Stimulated activated CD4-positive, alpha-beta T cell treated with anti-CD3 and anti-CD28 coated beads, Interleukin-1b, Interleukin-23, amount 100 ng/mL, for 4 hours (primary cell): ENCODE data around the gene DTX2.
A peak's percentile ranks its signal among the peaks of the same experiment; 100 is the strongest.
"Not testable (repeated sequence)": the region's sequence is repeated elsewhere in the genome, so short reads cannot be mapped to it uniquely, and the experiment has no call there.

Experiments
- DNase-seq, 2 donors: peaks; one replicate each; pipeline ENCODE4 v3.0.0-alpha.2; 2020; ENCODE audit warnings: low read depth in 2 of 2

DTX2 gene

DNA sequence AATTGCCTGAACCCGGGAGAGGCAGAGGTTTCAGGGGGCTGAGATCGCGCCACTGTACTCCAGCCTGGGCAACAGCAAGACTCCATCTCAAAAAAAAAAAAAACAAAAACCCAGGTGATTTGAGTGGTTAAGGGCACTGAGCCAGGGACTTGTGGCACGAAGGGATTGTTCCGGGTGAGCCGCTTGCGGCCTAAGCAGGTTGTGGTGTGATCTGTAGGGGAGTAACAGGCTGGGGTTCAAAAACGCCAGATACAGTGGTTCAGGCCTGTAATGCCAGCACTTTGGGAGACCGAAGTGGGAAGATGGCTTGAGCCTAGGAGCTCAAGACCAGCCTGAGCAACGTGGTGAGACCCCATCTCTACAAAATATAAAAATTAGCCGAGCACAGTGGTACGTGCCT lies 17.7 kb upstream of the DTX2 start:
- not testable (repeated sequence) for DNase-seq

DNA sequence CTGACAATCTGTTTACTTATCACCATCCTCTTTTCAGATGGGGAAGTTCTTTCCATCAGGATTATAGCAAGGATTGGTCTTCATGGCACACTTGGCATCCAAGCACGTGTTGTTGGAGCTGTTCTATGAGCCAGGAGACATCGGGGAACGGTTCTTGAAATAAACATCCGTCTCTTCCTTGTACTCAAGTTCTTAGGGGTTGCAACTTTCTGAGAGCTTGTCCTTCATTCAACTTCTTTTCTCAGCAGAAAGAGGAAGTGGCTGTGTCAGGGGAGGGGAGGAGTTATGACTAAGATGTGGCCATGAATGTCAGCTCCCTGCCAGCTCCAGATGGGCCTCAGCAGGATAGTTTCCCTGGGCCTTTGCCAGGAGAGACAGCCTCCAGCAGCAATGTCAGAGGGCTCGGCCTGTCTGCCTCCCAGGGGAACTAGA lies 15.9 kb upstream of the DTX2 start:
- not testable (repeated sequence) for DNase-seq

DNA sequence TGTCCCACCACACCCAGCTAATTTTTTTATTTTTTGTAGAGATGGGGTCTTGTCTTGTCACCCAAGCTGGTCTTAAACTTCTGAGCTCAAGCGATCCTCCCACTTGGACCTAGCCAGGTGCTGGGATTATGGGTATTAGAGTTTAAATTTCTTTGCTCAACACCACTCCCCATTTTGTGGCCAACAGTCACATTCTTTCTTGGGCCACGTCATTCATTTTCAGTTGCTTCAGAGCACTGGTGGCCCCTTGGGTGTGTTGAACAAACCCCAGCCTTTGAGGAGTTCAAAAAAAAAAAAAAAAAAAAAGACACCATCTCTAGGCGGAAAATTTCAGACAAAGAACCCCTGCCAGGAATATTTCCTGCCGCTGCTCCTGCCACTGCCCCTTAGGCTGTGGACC lies 4.5 kb upstream of the DTX2 start:
- DNase-seq: not testable (repeated sequence)

DNA sequence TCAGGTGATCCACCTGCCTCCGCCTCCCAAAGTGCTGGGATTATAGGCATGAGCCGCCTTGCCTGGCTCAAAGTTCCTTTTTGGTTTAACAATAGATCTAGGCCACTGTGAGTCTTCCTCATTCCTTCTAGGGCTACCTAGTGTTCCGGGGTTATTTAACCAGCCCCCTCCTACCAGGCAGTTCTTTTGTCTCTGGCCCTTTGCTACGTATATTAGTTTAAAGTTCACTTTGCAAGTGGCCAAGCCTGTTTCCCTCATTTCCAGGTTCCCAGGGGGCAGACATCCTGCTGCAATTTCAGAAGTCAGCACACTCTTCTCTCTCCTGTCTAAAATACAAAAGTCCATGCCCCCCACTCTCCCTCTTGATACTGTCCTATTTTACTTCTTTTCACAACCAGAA lies 3.0 kb upstream of the DTX2 start:
- not testable (repeated sequence) for DNase-seq

DNA sequence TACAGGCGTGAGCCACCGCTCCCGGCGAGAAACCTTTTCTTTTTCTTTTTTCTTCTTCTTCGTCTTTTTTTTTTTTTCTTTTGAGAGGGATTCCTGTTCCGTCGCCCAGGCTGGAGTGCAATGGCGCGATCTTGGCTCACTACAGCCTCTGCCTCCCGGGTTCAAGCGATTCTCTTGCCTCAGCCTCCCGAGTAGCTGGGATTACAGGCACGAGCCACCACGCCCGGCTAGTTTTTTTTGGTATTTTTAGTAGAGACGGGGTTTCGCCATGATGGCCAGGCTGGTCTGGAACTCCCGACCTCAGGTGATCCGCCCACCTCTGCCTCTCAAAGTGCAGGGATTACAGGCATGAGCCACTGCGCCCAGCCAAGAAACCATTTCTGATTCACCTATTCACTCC lies 742 bp upstream of the DTX2 start:
- DNase-seq: not testable (repeated sequence)

DNA sequence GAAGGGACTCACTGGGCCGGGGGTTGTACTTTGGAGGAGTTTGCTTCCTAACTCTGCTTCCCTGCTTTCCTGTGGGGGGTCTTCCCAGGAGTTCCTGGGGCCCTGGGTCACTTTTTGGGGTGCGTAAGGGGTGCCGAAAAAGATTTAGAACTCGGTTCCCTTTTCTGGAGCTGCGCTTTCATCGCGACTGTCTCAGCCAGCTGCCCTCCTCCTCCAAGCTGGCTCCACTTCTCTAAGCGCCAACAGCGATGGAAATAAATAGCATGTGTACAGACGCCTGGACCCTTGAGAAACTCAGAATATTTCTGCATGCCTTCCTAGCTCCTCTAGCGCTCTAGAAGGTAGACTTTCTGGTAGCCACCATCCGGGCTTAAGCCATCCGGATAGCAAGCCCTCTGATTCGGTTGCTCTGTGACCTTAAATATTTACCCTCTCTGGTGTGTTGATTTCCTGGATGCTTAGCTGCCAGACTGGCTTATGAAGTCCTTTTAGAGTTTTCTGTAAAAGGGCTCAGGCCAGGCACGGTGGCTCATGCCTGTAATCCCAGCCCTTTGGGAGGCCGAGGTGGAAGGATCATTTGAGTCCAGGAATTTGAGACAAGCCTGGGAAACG lies 868 bp downstream of the DTX2 start:
- DNase-seq: not testable (repeated sequence)

DNA sequence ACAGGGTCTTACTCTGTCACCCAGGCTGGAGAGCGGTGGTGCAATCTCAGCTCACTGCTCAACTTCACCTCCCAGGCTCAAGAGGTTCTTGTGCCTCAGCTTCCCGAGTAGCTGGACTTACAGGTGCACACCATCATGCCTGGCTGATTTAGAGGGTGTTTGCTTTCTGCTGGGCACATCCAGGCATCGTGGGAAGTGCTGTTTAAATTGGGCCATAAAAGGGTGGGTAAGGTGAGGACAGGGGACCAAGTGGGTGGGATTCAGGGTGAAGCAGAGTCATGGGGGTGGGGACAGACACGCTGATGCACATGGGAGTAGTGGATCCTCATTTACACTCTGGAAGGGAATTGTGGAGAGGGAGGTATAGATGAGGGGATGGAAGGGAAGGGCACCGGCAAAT lies 3.5 kb downstream of the DTX2 start:
- DNase-seq: not testable (repeated sequence)

DNA sequence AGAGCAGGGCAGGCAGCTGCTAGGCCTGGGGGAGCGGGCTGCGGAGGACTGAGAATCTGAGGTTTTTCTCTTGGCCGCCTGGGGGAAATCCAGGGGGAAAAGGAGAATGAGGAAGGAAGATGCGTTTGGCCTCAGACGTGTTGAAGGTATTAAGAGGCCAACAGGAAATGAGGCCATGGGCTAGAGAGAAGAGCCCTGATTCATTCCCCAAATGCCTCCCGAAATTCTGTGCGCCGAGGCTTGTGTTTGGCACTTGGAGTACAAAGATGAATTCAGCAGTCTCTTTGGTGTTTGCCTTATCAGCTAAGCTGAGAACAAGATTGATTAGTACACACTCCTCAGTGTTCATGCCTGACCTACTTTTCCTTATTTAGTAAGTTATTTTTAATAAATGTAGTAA lies 4.4 kb downstream of the DTX2 start:
- not testable (repeated sequence) for DNase-seq

DNA sequence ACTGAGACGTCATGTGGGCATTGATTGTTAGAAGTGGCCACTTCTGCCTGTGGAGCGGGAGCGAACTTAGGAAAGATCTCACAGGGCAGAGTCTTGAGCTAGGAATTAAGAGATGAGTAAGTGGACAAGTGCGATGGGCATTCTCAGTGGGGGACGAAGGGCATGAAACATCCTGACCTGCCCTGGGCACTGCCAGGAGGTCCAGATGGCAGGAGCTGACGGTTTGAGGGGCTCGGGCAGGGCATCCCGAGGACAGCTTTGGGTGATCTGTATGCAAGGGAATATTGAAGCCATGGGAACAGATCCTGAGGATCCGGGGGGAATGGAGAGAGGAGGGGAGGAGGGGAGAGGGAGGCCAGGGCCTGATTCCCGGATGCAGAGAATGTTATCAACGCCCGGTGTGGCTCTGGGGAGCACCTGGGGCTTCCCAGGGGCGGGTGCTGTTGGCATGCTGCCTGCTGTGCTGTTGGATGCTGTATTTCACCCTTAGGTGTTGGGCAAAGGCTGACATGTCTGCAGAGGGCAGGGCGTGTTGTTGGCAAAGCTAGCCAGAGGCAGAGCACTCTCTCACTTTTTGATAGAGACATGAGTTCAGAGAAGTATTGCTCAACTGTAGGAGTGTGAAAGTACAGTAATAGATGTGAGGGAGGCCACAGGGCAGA lies 6.4 kb downstream of the DTX2 start:
- DNase-seq: not testable (repeated sequence)

DNA sequence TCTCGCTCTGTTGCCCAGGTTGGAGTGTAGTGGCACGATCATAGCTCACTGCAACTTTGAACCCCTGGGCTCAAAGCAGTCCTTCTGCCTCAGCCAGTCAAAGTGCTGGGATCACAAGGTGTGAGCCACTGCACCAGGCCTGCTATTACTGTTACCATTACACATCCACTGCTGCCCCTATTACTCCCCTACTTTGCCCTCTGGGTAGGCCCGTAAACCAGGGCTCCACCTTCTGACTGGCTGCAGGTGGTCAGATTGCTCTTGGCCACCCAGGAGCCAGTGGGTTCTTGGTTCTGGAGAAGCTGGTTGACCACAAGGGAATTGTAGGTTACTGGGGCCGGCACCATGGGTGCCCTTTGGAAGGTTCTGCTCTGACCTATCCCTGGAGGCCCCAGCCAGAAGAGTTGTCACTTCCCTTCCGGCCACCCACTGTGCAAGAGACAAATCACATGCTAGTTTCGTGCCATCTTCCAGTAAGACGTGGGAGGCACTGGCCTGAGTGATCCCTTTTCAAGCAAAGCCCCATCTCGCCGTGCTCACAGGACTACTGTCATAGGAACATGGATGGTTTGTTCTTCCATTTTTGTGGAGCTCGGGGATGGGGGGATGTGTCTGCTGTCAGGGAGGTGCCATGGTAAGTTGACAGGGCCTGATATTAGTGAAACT lies 10.2 kb downstream of the DTX2 start:
- not testable (repeated sequence) for DNase-seq

DNA sequence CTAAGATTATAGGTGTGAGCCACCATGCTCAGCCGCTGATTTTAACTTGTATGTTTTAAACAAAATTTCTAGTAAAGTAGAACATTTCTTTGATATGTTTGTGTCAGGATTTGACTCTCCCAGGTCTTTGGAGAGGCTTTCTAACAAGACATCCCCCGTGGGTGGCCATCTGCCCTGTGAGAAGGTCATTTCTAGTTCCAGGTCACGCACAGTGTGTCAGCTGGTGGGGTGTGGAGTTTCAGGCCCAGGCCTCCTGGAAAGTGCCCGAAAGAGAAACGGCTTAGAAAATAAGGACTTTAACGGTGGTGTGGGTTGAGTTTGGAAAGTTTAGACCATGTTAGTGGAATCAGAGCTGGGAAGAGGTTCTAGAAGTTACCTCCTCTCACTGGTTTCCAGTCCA lies 11.6 kb downstream of the DTX2 start:
- not testable (repeated sequence) for DNase-seq

DNA sequence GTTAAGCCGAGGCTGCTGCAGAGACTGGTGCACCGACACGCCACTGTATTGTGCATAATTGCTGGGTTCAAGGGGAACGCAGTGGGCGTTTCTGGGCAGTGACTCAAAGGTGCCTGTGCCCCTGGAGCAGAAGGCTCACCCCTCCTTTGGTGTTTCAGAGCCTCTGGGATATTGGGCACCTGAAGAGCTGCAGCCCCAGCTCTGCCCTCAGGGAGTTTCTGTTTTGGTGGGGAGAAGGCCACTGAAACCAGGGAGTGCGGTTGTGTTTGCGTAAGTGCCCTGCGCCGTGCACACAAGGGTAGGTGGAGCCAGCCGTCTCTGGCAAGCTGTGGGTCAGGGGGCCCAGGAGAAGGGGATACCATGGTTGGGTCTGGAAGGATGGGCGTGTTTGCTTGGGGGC lies 14.8 kb downstream of the DTX2 start:
- not testable (repeated sequence) for DNase-seq

DNA sequence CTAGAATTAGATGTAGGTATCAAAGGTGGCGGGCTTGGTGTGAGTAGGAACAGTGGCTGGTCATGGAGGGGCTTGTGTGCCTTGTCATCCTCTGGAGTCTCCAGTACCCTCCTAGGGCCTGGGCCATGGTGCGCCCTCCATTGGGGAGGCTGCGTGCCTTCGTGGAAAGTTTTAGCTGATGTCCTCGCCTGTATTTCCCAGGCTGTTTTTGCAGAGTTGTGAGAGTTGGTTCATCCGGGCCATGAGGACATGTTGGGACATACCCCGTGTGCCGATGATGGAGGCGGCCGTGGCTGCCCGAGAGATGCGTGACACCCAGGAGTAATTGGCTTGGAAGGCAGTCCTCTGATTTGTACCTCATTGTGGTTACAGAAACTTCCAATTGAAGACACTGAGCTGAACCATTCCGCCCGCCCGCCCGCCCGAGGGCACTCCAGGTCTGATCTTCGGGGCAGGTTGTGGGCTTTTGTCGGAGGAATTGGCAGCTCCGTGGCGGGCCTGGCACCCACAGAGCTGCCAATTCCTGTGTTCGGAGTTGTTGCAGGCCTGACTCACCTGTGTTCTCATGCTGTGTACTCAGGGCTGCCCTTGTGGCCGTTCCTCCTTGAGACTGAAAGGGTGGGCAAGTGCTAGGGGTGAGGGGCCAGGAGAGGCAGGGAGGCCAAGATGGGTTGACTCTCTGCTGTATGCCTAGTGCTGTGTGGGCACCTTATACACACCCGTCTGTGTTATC lies 15.4 kb downstream of the DTX2 start:
- DNase-seq: not testable (repeated sequence)

DNA sequence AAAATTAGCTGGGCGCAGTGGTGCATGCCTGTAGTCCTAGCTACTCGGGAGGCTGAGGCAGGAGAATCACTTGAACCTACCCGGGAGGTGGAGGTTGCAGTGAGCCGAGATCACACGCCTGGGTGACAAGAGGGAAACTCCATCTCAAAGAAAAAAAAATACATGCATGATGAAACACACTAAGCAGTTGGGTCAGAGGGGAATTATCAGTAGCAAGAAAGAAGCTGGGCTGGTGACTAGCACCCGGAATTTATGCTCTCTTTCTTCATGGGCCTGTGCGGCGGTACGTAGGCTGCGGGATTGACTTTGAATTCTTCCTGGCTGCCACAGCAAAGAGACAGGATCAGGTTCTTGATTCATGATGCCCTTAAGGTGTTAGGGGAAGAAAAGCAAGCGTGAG lies 18.1 kb downstream of the DTX2 start:
- not testable (repeated sequence) for DNase-seq

DNA sequence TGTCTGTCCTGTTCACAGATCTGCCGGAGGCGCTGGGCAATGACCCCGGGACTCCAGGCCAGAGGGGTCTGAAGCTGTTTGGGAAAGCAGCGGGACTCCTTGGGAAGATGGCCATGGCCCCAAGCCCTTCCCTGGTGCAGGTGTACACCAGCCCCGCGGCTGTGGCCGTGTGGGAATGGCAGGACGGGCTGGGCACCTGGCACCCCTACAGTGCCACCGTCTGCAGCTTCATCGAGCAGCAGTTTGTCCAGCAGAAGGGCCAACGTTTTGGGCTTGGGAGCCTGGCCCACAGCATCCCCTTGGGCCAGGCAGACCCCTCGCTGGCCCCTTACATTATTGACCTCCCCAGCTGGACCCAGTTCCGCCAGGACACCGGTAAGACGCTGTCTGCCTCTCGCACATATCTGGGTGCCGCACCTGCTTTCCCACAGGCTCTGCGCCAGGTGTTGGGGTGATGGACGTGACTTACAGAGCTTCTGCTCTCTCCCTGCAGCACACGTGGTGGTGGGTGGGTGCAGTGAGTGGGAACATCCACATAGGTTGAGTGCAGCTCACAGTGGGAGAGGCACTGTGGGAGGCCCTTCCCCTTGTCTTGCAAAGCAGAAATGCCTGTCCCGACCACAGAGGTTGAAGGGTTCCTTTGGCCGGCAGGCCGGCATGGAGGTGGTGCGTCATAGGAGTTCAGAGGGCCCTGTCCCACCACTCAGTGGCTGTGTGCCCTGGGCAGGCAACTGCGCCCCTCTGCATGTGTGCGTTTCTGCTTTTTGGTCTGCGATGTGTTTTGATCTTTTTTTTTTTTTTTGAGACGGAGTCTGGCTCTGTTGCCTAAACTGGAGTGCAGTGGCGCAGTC lies 19.1 kb downstream of the DTX2 start:
- not testable (repeated sequence) for DNase-seq

DNA sequence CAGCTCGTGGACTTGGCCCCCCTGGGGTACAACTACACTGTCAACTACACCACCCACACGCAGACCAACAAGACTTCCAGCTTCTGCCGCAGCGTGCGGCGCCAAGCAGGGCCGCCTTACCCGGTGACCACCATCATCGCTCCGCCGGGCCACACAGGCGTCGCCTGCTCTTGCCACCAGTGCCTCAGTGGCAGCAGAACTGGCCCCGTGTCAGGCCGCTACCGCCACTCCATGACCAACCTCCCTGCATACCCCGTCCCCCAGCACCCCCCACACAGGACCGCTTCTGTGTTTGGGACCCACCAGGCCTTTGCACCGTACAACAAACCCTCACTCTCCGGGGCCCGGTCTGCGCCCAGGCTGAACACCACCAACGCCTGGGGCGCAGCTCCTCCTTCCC lies 21.2 kb downstream of the DTX2 start:
- not testable (repeated sequence) for DNase-seq

DNA sequence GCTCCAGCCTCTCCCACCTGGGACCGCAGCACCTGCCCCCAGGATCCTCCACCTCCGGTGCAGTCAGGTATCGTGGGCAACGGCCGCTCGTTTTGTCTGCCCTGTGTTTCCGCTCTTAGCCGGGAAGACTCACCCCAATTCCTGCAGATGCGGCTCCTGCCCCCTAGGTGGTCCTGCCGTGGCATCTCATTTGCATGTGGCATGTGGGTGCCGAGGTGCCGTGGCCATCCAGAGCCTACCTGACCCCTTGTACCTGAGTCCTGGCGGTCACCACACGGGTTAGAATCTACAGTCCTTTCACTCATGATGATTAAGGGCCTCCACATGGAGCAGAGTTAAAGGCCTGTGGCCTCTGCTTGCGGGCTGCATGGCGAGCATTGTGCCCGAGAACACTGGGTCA lies 21.6 kb downstream of the DTX2 start:
- not testable (repeated sequence) for DNase-seq

DNA sequence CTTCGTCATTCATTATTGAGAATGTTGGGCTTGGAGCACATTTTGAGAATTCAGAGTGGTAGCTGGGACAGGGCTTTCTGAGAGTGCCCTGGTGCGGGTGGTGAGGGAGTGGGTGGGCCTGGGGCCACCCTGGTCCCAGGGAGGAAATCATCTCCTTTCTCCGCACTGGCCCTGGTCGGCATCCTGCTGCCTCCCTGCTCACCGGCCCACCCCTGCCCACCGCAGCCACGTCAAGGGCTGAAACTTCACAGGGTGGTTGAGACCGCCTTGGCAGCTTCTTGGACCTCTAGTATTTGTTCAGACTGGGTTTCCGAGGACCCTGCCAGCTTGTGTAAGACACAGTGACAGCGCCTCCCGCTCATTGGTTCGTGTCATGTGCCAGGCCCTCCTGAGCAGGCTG lies 22.9 kb downstream of the DTX2 start:
- not testable (repeated sequence) for DNase-seq

DNA sequence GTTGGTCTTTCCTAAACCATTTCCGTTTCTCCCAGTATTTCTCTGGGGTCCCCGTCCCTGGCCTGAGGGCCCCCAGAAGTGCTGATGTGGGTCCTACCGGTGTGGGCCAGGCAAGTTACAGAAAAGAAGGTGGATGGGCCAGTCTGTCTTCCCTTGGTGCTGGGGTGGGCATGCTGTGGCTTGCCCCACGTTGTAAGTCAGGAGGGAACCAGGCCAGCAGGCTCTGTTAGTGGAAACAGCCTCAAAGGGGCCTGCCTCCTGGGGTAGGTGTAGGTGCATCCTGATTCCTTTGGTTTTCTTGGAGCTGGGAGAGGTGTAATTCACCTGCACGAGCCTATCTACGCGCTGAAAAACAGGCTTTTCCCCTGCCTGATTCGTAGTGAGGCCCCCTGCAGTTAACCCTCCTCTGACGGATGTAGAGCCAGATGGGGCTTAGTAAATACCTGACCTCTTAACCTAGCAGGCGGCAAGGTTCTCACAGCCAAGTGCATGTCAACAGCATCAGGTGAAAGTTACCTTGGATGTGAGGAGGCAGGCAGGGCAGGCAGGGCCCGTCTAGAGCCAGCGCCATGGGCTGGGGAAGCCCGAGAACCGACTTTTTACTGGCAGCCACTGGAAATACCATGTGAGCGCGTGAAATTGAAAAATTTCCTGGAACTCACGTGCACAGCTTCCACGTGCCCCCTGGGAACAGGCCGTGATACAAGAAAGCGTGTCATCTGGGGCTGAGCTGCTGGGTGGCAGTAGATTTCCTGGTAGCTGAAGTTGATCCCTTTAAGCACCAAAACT lies 24.5 kb downstream of the DTX2 start:
- not testable (repeated sequence) for DNase-seq

DNA sequence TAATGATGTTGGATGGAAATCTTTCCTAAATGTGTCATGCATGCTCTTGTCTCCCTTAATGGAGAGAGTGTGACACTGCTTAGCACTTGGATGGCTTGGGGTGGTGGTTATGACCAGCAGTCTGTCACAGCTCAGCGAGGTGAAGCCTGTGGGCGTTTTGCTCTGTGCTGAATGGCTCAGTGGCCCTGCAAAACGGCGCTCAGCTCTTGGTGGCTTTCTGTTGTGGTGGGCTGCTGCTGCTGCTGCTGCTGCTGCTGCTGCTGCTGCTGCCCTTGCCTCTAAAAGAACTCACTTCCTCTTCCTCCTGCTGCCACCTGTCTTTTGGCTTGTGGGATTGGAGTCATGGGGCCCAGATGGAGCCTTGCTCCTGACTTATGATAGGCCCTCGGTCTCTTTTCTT lies 25.1 kb downstream of the DTX2 start:
- peak in 1 of 2 donors; percentile 21 for DNase-seq

DNA sequence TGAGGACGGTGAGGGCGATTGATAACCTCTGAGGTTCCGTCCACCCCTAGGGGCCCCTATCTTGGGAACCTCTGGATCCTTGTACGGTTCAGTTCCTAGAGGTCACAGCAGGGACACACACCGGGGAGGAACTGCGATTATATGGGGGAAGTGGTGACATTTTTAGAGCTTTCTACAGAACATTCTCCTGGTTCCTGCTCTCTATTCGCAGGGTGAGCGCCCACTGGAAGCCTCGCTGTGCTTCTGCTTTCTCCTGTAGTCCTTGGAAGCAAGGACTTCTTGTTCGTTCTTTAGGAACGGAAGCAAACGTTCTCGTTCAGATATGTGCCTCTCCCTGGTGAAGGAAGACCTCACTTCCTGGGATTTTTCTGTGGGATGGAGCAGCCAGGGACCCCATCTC lies 26.5 kb downstream of the DTX2 start:
- DNase-seq: not testable (repeated sequence)
